ENCODE results near the gene ACVRL1.

DNA sequence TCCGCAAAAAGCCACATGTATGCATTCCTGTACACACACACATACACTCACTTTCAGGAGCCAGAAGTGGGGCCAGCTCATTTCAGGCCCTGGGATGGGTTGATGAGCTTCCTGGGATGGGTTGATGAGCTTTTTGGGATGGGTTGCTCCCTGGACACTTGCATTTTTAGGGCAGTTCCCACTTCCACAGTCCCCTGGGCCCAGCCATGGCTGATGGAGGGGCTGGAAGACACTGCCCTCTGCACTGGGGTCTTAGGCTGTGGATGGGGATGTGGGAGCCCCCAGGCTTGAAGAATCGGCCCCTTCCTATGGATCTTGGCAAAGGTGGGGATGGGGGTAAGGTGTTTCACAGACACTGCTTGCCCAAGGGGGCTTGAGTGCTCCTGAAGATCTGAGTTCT lies 12.7 kb downstream of the ACVRL1 start:
- no peak for TF ChIP-seq SNAI2 (CRISPR knock-in tag; IDR thresholded peaks at IDR 0.05)
- TF ChIP-seq ZNF70 (CRISPR knock-in tag; IDR thresholded peaks at IDR 0.05), result no peak
- no peak for TF ChIP-seq ZC3H10 (CRISPR knock-in tag; IDR thresholded peaks at IDR 0.05)
- TF ChIP-seq ZNF8 (CRISPR knock-in tag; IDR thresholded peaks at IDR 0.05), result no peak
- no peak for TF ChIP-seq ISL1 (CRISPR knock-in tag; IDR thresholded peaks at IDR 0.05)
- TF ChIP-seq, protein P1, sequence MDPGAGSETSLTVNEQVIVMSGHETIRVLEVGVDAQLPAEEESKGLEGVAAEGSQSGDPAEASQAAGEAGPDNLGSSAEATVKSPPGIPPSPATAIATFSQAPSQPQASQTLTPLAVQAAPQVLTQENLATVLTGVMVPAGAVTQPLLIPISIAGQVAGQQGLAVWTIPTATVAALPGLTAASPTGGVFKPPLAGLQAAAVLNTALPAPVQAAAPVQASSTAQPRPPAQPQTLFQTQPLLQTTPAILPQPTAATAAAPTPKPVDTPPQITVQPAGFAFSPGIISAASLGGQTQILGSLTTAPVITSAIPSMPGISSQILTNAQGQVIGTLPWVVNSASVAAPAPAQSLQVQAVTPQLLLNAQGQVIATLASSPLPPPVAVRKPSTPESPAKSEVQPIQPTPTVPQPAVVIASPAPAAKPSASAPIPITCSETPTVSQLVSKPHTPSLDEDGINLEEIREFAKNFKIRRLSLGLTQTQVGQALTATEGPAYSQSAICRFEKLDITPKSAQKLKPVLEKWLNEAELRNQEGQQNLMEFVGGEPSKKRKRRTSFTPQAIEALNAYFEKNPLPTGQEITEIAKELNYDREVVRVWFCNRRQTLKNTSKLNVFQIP (CRISPR knock-in tag; IDR thresholded peaks at IDR 0.05; ENCODE audit: borderline replicate concordance, low read depth), result no peak
- no peak for TF ChIP-seq RARB (CRISPR knock-in tag; IDR thresholded peaks at IDR 0.05)
- no peak for TF ChIP-seq CSDC2 (CRISPR knock-in tag; IDR thresholded peaks at IDR 0.05)
